Neuronal stem cell (in vitro differentiated cells): ENCODE measurements around the gene GTSF1L.

Source experiments
- DNase-seq: peaks from one replicate; pipeline ENCODE4 v3.0.0-alpha.2; 2013; ENCODE audit warnings: low spot score
- H2AFZ ChIP-seq: one replicate; pipeline ENCODE4 v1.6.1; 2013; ENCODE audit warnings: mild to moderate bottlenecking, low read length, inconsistent platforms
- H2AK5ac ChIP-seq: 2 replicates; pipeline ENCODE4 v1.6.1; 2013; ENCODE audit warnings: low read depth, mild to moderate bottlenecking, inconsistent platforms, low read length, moderate library complexity, mixed read lengths
- H2BK120ac ChIP-seq: 2 replicates; pipeline ENCODE4 v1.6.1; 2013; ENCODE audit warnings: low read depth, mild to moderate bottlenecking, inconsistent platforms, low read length, moderate library complexity, mixed read lengths
- H2BK12ac ChIP-seq: one replicate; pipeline ENCODE4 v1.6.1; 2013; ENCODE audit warnings: low read length, inconsistent platforms
- H2BK15ac ChIP-seq: 2 replicates; pipeline ENCODE4 v1.6.1; 2013; ENCODE audit warnings: mild to moderate bottlenecking, low read length, inconsistent platforms, mixed read lengths
- H2BK5ac ChIP-seq: one replicate; pipeline ENCODE4 v1.6.1; 2013; ENCODE audit warnings: inconsistent platforms, mild to moderate bottlenecking, low read length, moderate library complexity
- H3K14ac ChIP-seq: one replicate; pipeline ENCODE4 v1.6.1; 2013; ENCODE audit warnings: low read length, inconsistent platforms
- H3K18ac ChIP-seq: 2 replicates; pipeline ENCODE4 v1.6.1; 2013; ENCODE audit warnings: low read length, inconsistent platforms
- H3K23ac ChIP-seq: 2 replicates; pipeline ENCODE4 v1.6.1; 2013; ENCODE audit warnings: low read depth, mild to moderate bottlenecking, mixed read lengths, low read length, inconsistent platforms; ENCODE audit not compliant: poor library complexity
- H3K27ac ChIP-seq: replicated peaks from 3 replicates; pipeline ENCODE4 v1.5.1; 2013; ENCODE audit warnings: low read length, inconsistent platforms
- H3K27me3 ChIP-seq, 3 experiments: 2 replicates each; pipeline ENCODE4 v1.6.1; 2013; ENCODE audit warnings: low read length in 3 of 3, mild to moderate bottlenecking in 2 of 3, inconsistent platforms in 1 of 3, low read depth in 1 of 3, mixed read lengths in 1 of 3, moderate library complexity in 1 of 3; ENCODE audit not compliant: control insufficient read depth in 3 of 3, insufficient read depth in 3 of 3
- H3K36me3 ChIP-seq, 2 donors: replicated peaks in 1 of 2; 2 replicates each; pipeline ENCODE4 v1.6.1; 2013; ENCODE audit warnings: low read length in 2 of 2; ENCODE audit not compliant: control insufficient read depth in 2 of 2, insufficient read depth in 2 of 2
- H3K4ac ChIP-seq: 2 replicates; pipeline ENCODE4 v1.6.1; 2013; ENCODE audit warnings: inconsistent platforms, mild to moderate bottlenecking, low read length, moderate library complexity
- H3K4me1 ChIP-seq, 2 donors: 1 replicate in 1 of 2; 2 replicates in 1 of 2; pipeline ENCODE4 v1.6.1; 2013; ENCODE audit warnings: low read length in 2 of 2, low read depth in 1 of 2; ENCODE audit not compliant: control insufficient read depth in 2 of 2, insufficient read depth in 1 of 2
- H3K4me2 ChIP-seq: one replicate; pipeline ENCODE4 v1.6.1; 2013; ENCODE audit warnings: mild to moderate bottlenecking, low read length, inconsistent platforms; ENCODE audit not compliant: insufficient read depth, poor library complexity, severe bottlenecking
- H3K4me3 ChIP-seq, 2 donors: 2 replicates each; pipeline ENCODE4 v1.5.1; 2013; ENCODE audit warnings: low read length in 2 of 2, mild to moderate bottlenecking in 2 of 2, inconsistent platforms in 1 of 2, moderate library complexity in 1 of 2
- H3K79me1 ChIP-seq: one replicate; pipeline ENCODE4 v1.6.1; 2013; ENCODE audit warnings: low read depth, mild to moderate bottlenecking, inconsistent platforms, low read length, moderate library complexity
- H3K9ac ChIP-seq: one replicate; pipeline ENCODE4 v1.6.1; 2013; ENCODE audit warnings: mild to moderate bottlenecking, low read depth, low read length, inconsistent platforms; ENCODE audit not compliant: poor library complexity
- H3K9me3 ChIP-seq, 2 donors: replicated peaks in 1 of 2; 2 replicates each; pipeline versions ENCODE3 to v1.6.1; 2013; ENCODE audit warnings: low read length in 2 of 2, mild to moderate bottlenecking in 2 of 2, inconsistent platforms in 1 of 2, low read depth in 1 of 2, mixed read lengths in 1 of 2, moderate library complexity in 1 of 2; ENCODE audit not compliant: control insufficient read depth in 2 of 2, insufficient read depth in 1 of 2
- H4K8ac ChIP-seq: one replicate; pipeline ENCODE4 v1.6.1; 2013; ENCODE audit warnings: low read depth, mild to moderate bottlenecking, inconsistent platforms, low read length, moderate library complexity
- H4K91ac ChIP-seq: one replicate; pipeline ENCODE4 v1.6.1; 2013; ENCODE audit warnings: low read length, low read depth, mild to moderate bottlenecking, inconsistent platforms; ENCODE audit not compliant: poor library complexity
- WGBS, 2 donors: extraction: QIAGEN DNeasy Blood & Tissue Kit; methylation state at CpG; one replicate each; pipeline ENCODE4 v1.1.7; 2013; ENCODE audit warnings: missing lambda C conversion rate in 2 of 2, mixed read lengths in 1 of 2; ENCODE audit not compliant: insufficient read length in 2 of 2, insufficient replicate concordance in 1 of 2; ENCODE audit errors: extremely low coverage in 2 of 2; 5-methylcytosine and 5-hydroxymethylcytosine counted together

Gene GTSF1L

DNA sequence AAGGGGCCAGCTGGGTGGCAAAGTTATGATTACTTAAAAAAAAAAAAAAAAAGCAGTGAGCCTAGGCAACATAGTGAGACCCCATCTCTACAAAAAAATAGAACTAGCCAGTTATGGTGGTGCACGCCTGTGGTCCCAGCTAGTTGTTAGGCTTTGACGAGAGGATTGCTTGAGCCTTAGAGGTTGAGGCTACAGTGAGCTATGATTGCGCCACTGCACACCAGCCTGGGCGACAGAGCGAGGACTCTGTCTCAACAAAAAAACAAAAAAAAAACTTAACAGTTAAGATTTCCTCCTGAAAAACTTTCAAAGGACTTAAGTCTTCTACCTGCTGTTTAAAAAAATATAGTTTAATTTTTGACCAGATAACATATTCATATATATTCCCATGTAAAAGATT, 2.4 kb downstream of the GTSF1L start:
- no peak overlapping the region for H2AK5ac ChIP-seq
- H2BK15ac ChIP-seq, result no peak overlapping the region
- H3K9ac ChIP-seq, result no peak overlapping the region
- no peak overlapping the region for H2BK5ac ChIP-seq
- H3K14ac ChIP-seq, result no peak overlapping the region
- H2BK12ac ChIP-seq, result no peak overlapping the region
- no CpG with 5 or more reads among the region's 5 CpGs for WGBS, 2 donors
- peaks cover 0 to 10% of the 10 kb centered on the region in 2 donors for H3K4me1 ChIP-seq
- no peaks in the 10 kb centered on the region for H3K27me3 ChIP-seq
- H2AFZ ChIP-seq, result no peak overlapping the region
- DNase-seq, result no peak
- no peak overlapping the region for H3K23ac ChIP-seq
- no peak overlapping the region for H3K18ac ChIP-seq
- no peak overlapping the region for H3K4me2 ChIP-seq
- peaks cover 0 to 2% of the 10 kb centered on the region in 2 donors for H3K36me3 ChIP-seq
- no peak overlapping the region for H4K8ac ChIP-seq
- H3K4ac ChIP-seq, result no peak overlapping the region
- H3K9me3 ChIP-seq, result no peaks in the 10 kb centered on the region
- no peak overlapping the region for H3K27ac ChIP-seq
- no peak overlapping the region for H3K4me3 ChIP-seq
- no peak overlapping the region for H2BK120ac ChIP-seq
- no peak overlapping the region for H4K91ac ChIP-seq
- H3K79me1 ChIP-seq, result no peaks in the 10 kb centered on the region

GRCh38 chr20:43723735-43724134, 3.1 kb downstream of the GTSF1L start:
- Histone ChIP-seq H2AFZ (no peak overlapping the region), H2BK15ac (no peak overlapping the region), H3K23ac (no peak overlapping the region), H3K18ac (no peak overlapping the region), H3K36me3 (peaks cover 0 to 2% of the 10 kb centered on the region in 2 donors), H4K91ac (no peak overlapping the region), H3K4me1 (peaks cover 0 to 10% of the 10 kb centered on the region in 2 donors), H2BK120ac (no peak overlapping the region), H4K8ac (no peak overlapping the region), H3K4me2 (no peak overlapping the region), H3K27me3 (no peaks in the 10 kb centered on the region), H3K4ac (no peak overlapping the region), H2AK5ac (no peak overlapping the region), H3K14ac (no peak overlapping the region), H2BK12ac (no peak overlapping the region), H2BK5ac (no peak overlapping the region), H3K4me3 (no peak overlapping the region), H3K79me1 (no peaks in the 10 kb centered on the region), H3K27ac (no peak overlapping the region), H3K9ac (no peak overlapping the region), H3K9me3 (no peaks in the 10 kb centered on the region)
- no peak for DNase-seq
- no CpG with 5 or more reads among the region's 3 CpGs for WGBS, 2 donors

- Histone ChIP-seq H3K36me3 (peaks cover 0 to 2% of the 10 kb centered on the region in 2 donors), H2BK120ac (no peak overlapping the region), H2AFZ (no peak overlapping the region), H2BK15ac (no peak overlapping the region), H3K4ac (no peak overlapping the region), H3K27ac (no peak overlapping the region), H2BK5ac (no peak overlapping the region), H3K27me3 (no peaks in the 10 kb centered on the region), H3K9ac (no peak overlapping the region), H3K14ac (no peak overlapping the region), H4K91ac (no peak overlapping the region), H4K8ac (no peak overlapping the region), H3K18ac (no peak overlapping the region), H2AK5ac (no peak overlapping the region), H3K4me2 (no peak overlapping the region), H3K23ac (no peak overlapping the region), H3K4me1 (peaks cover 0 to 10% of the 10 kb centered on the region in 2 donors), H3K79me1 (no peaks in the 10 kb centered on the region), H3K4me3 (no peak overlapping the region), H2BK12ac (no peak overlapping the region), H3K9me3 (no peaks in the 10 kb centered on the region)
- DNase-seq, result no peak
- WGBS, 2 donors, result no CpG with 5 or more reads among the region's 4 CpGs
Measured at GRCh38 chr20:43723186-43723585, 3.6 kb downstream of the GTSF1L start.

DNA sequence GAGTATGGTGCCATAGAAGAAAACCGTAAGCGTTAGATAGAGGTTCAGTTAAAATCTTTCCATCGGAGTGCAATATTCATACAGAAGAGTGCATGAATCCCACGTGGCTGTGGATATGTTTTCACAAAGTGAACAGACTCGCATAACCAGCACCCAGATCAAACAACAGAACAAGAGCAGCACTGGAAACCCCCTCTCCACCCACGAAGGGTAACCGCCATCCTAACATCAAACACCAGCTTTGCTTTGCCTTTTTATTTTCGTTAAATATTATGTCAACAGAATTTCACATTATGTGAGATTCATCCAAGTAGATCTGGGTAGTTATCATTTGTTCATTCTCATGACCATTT, 4.7 kb downstream of the GTSF1L start:
- H2BK12ac ChIP-seq, result no peak overlapping the region
- no peak overlapping the region for H4K91ac ChIP-seq
- no peak overlapping the region for H3K14ac ChIP-seq
- peaks cover 0 to 10% of the 10 kb centered on the region in 2 donors for H3K4me1 ChIP-seq
- no peak overlapping the region for H2BK5ac ChIP-seq
- H3K4ac ChIP-seq, result no peak overlapping the region
- no peaks in the 10 kb centered on the region for H3K9me3 ChIP-seq
- no peak overlapping the region for H3K4me3 ChIP-seq
- no peak overlapping the region for H2AK5ac ChIP-seq
- H2AFZ ChIP-seq, result no peak overlapping the region
- H3K9ac ChIP-seq, result no peak overlapping the region
- H4K8ac ChIP-seq, result no peak overlapping the region
- H3K18ac ChIP-seq, result no peak overlapping the region
- no peak overlapping the region for H2BK15ac ChIP-seq
- WGBS, 2 donors, result no CpG with 5 or more reads among the region's 8 CpGs
- no peak overlapping the region for H3K23ac ChIP-seq
- no peak overlapping the region for H3K4me2 ChIP-seq
- DNase-seq, result no peak
- no peak overlapping the region for H2BK120ac ChIP-seq
- no peak overlapping the region for H3K27ac ChIP-seq
- H3K36me3 ChIP-seq, result peaks cover 2 to 7% of the 10 kb centered on the region in 2 donors
- no peaks in the 10 kb centered on the region for H3K27me3 ChIP-seq
- no peaks in the 10 kb centered on the region for H3K79me1 ChIP-seq
